Fibroblast of the conjunctiva (primary cell): ENCODE measurements around the gene PPP1R14D.
A peak's percentile ranks its signal among the peaks of the same experiment; 100 is the strongest.

Source experiments
- DNase-seq: peaks from one replicate; pipeline ENCODE4 v3.0.0-alpha.2; 2010; ENCODE audit warnings: low read depth

The PPP1R14D gene

DNA sequence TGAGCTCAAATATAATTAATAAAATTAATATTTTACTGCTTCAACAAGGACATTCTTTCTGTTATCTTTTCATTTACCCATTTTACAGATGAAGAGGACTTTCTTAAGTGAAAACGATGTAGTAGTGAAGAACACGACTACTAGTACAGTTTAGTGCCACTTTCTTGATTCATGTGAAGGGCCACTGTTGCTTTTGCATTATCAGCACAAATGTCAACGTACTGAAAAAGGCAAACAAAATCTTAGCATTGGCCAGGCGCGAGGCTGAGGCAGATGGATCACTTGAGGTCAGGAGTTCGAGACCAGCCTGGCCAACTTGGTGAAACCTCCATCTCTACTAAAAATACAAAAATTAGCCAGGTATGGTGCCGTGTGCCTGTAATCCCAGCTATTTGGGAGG, 9.5 kb downstream of the PPP1R14D start:
- DNase-seq = no peak

- DNase-seq = no peak
Measured at GRCh38 chr15:40815042-40815698, 13.3 kb downstream of the PPP1R14D start.

DNA sequence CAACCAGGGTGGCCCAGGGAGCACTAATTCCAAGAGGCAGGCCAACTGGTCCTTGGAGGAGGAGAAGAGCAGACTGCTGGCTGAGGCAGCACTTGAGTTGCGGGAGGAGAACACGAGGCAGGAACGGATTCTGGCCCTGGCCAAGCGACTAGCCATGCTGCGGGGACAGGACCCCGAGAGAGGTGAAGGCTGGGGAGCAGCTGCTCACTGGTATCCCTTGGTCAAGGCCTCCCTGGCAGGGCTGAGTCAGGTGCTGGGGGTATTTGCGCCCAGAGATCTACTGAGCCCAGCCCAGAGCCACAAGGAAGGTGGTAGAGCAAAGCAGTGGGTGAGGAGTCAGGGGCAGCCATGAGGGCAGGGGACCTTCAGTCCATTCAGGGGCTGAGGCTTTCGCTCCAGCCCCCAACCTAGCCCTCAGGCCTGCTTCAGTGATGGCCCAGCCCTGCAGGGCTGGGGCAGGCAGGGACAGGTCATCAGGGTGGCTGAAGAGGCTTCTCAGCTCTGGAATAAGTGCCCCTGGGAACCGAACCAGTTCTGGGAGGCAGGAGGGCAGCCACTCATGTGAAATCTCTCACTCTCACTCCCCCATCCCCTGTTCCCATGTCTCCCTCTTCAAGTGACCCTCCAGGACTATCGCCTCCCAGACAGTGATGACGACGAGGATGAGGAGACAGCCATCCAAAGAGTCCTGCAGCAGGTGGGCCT, 15.6 kb downstream of the PPP1R14D start:
- no peak for DNase-seq

- DNase-seq = no peak
Measured at GRCh38 chr15:40808861-40809450, 19.6 kb downstream of the PPP1R14D start.

- peak; percentile 13 for DNase-seq
Measured at GRCh38 chr15:40807888-40808461, 20.5 kb downstream of the PPP1R14D start.

DNA sequence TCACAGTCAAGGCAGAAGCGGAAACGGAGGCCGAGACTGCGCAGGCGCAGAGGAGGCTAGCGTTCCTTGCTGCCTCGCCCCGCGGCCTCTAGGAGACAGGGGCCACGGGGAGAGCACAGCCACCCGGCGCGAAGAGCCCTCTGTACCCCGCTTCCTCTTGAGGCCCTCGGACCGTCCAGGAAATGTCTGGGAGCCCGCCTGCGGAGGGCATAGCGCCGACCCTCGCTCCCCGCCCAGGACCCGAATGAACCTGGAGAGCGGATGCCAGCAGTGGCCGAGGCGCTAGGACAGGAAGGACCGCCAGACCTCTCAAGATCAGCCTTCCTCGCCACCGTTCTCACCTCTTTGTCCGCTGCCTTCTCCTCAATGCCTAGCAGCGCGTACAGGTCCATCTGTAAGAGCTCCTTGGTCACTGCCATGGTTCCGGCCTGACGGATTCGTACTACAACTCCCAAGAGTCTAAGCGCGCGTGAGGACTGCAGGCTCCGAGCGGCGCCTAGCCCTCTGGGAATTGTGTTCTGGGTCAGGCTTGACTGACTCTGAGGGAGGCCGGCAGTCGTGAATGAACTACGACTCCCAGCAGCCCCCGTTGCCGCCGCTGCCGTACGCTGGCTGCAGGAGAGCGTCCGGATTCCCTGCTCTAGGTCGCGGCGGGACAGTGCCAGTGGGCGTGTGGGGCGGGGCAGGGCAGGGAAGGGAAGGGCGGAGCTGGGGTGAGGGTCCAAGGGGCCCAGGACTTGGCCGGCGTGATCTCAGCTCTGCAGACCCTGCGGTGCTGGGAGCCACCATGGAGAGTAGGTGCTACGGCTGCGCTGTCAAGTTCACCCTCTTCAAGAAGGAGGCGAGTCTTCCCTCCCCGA, 21.2 kb downstream of the PPP1R14D start, which contains the start of the genes DNAJC17 and ZFYVE19:
TSS of gene DNAJC17 (minus strand) at position 446 of the 860 bp plus-strand sequence. CDS start at position 419, 27 bp downstream.
TSS of gene ZFYVE19 (plus strand) at position 62 of the 860 bp plus-strand sequence. CDS start at position 563, 501 bp downstream.
- DNase-seq = peak; percentile 99

GRCh38 chr15:40806672-40807027, 21.9 kb downstream of the PPP1R14D start:
- DNase-seq = no peak

DNA sequence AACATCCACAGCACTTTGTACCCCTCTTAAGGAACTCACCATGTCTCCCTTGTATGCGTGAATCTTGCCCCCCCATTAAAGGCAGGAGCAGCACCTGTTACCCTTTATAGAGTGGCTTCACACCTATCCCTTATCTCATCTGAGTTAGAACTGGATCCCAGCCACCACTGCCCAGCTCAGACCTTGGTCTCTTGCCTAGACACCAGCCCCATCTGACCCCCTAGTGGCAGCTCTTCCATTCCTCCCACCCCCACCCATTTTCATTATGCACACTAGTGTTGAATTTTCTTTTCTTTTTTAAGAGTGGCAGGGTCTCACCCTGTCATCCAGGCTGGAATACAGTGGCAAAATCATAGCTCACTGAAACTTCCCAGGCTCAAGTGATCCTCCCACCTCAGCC, 24.8 kb downstream of the PPP1R14D start:
- DNase-seq = no peak

DNA sequence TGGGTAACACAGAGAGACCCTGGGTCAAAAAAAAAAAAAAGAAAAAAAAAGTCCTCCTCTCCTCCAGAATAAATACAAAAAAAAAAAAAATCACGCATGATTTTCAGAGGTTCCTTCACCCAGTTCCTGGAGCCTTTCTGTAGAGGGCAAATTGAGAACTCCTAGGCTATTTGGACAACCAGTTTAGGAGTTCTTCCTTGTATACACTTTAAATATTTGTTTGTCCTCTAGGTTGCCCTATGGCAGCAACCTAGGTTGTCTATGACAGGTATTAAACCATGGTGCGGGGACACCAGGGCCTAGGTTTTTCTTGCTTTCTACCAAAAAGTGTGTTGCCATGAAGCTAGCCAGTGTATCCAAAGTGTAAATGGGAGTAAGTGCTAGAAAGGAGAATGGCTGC, 25.4 kb downstream of the PPP1R14D start:
- no peak for DNase-seq

GRCh38 chr15:40799523-40799922, 29.0 kb downstream of the PPP1R14D start:
- DNase-seq = no peak

- DNase-seq = no peak
Measured at GRCh38 chr15:40796512-40796911, 32.0 kb downstream of the PPP1R14D start.

DNA sequence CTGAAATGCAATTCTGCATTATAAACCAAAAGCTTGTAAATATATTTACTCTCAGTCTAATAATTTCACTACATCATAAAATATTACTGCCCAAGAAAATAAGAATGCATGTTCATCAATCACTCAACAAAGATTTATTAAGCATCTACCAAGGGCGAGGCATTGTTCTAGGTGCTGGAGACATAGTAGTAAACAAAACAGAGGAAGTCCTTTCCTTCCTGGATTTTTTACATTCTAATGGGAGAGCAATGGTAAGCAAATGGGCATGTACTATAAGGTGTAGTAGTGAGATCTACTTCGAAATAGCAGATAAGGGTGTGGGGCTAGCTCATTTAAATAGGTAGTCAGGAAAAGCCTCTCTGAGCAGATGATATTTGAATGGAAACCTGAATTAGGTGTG, 32.5 kb downstream of the PPP1R14D start:
- DNase-seq = no peak

DNA sequence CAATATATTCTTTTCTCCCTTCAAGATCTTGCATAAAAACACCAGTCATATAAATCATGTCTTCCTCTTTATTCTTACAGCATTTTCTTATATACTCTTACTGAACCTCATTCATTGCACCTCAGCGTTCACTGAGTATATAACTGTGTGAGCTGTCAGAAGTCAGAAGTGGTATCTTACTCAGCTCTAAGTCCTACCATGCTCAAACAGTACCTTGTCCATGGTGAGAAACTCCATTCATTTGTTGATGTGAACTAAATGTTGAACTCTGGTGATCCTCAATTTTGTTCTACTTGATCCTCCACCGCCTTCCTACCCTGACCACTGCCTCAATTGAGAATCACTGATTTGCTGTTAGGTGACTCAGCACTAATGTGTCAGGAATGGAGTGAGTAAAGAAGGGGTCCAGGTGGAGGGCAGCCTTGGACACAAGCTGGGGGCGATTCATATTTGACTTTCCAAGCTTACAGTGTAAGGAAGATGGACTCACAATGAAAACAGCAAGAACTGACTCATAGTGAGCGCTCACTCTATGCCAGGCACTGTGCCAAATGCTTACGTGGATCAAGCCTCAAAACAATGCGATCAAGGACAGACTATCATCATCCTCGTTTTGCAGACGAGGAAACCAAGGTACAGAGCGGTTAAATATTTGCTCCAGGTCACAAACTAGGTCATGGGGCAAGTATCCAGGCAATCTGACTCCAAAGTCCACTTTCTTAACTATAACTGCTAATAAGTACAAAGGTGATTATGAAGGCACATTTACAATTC, 35.1 kb downstream of the PPP1R14D start:
- DNase-seq = peak; percentile 74

DNA sequence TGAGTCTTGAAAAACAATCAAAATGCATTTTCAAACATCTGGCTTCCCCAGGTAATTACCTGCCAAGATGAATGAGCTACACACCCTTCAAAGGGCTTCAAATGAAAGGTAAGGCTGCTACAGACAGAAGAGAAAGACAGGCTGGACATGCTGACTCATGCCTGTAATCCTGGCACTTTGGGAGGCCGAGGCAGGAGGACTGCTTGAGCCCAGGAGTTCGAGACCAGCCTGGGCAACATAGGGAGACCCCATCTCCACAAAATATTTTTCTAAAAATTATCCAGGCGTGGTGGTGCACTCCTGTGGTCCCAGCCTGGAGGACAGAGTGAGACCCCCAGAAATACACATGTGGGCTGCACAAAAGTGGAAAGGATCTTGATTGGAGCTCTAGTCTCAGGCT, 36.1 kb downstream of the PPP1R14D start:
- DNase-seq = no peak

DNA sequence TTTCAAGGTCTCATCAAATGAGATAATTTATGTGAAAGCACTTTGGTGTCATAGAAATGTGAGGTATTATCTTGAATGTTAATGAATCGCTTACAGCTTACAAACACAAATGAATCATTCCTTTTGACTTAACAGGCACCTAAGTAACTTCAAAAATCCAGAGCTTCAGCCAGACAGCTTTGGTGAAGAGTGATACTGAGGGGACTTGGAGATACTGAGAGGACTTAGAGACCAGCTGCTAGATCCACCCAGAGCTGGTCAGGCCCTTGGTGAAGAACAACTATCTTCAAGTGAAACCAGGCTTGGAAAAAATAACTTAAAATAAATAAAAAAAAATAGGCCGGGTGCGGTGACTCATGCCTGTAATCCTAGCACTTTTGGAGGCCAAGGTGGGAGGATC, 37.8 kb downstream of the PPP1R14D start:
- DNase-seq = no peak

GRCh38 chr15:40789999-40790398, 38.5 kb downstream of the PPP1R14D start:
- no peak for DNase-seq

- DNase-seq = no peak
Measured at GRCh38 chr15:40789119-40789518, 39.4 kb downstream of the PPP1R14D start.

DNA sequence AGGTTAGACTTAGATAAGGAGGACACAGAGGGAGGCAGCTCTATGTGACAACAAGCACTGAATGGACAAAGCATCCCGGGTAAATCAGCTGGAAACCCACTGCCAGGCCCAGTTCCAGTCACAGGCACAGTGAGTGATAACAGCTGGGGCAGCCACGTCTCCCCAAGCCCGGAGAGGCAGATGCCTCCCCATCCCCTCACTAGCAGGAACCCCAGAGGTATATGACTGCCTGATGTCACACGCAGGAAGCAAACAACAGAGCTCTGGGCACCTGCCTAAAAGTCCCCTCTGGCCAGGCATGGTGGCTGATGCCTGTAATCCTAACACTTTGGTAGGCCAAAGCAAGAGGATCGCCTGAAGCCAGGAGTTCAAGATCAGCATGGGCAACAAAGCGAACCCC, 40.5 kb downstream of the PPP1R14D start:
- no peak for DNase-seq

DNA sequence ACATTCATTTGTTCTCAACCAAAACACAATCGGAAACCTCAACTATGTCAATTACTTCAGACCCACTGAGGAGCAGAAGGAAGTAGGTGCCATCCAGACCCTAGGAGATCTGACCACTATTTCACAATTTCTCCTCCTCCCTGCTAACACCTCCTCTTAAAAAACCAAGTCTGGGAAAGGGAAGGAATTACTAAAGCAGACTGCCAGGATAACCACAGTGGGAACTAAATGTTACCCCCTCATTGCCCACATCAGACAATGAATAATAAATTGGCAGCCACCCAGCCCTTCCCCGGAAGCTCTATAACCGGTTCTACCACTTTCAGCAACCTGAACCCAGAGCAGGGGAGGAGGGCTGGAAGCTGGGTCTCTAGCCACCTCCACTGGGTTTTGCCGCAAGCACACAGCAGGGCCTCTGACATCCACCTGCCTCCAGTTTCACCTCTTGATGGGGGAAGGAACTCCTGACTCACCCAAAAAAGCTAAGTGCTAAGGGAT, 41.1 kb downstream of the PPP1R14D start:
- no peak for DNase-seq

GRCh38 chr15:40785814-40786213, 42.7 kb downstream of the PPP1R14D start:
- DNase-seq = no peak

DNA sequence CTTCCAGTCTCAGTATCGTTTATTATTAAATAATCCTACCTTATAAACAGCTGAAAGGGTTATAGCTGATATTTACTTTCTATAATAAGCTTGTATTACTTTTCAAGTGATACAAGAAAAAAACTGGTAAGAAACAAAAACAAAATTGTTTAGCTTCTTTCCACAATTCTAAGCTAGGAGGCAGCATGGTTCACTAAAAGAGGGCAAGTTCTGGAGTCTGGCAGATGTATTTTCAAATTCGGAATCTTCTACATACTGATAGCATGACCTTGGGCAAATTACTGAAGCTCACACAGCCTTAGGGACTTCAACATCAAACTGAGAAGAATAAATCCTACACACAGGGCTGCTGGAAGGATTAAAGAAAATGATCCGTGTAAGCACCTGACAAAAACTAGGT, 43.3 kb downstream of the PPP1R14D start:
- no peak for DNase-seq
